ENCODE data around the gene AATF. TPM values are rescaled to one million over a fixed set of nuclear protein-coding genes. Genes with fewer than 3 reads are reported as not detected.

The AATF gene
- total and polyA plus RNA-seq, 9 of the 15 experiments (the other 6 are each of a cell fraction or from before 2014, with no cell fraction given) = 34.5 to 133 (median 90.1) TPM

- intact Hi-C loops (cut with micrococcal nuclease) = no loop called here
Observed at GRCh38 chr17:36940313-36941264, 8.2 kb upstream of the AATF start.

More at GRCh38 chr17:36940313-36941264, 8.2 kb upstream of the AATF start:
- Histone ChIP-seq H3K4me2 (ENCODE audit: insufficient read depth, low read length) (no peak overlapping the region), H3K9me1 (ENCODE audit: control insufficient read depth, insufficient read depth, low read length) (peaks cover 3% of the 10 kb centered on the region), H3K27me3 (ENCODE audit: control insufficient read depth in 2 of 2, insufficient read depth in 2 of 2, low read length in 2 of 2) (peaks cover 48 to 62% of the 10 kb centered on the region in 2 experiments; a peak in 4 of 5 replicates), H4K20me1 (replicated peaks; ENCODE audit: control insufficient read depth, insufficient read depth, low read length) (peaks cover 23% of the 10 kb centered on the region; the same call in 1 of the 2 replicates), H3K79me2 (ENCODE audit: control insufficient read depth, insufficient read depth, low read length) (no peaks in the 10 kb centered on the region), H3K4me3 (no peak overlapping the region), H3K27ac (ENCODE audit: extremely low read depth, low read depth, low read length) (no peak overlapping the region), H3K36me3 (ENCODE audit: control insufficient read depth, insufficient read depth, low read length) (no peaks in the 10 kb centered on the region), H3K9me3 (replicated peaks; ENCODE audit: control insufficient read depth, insufficient read depth, low read depth, low read length) (no peaks in the 10 kb centered on the region), H3K4me1 (replicated peaks in 1 of 2; ENCODE audit: control insufficient read depth in 2 of 2, insufficient read depth in 2 of 2, low read length in 2 of 2) (peaks cover 0 to 38% of the 10 kb centered on the region in 2 experiments; a peak in 3 of 5 replicates), H3K9ac (ENCODE audit: insufficient read depth in 1 of 2, low read depth in 2 of 2, low read length in 2 of 2) (no peak overlapping the region), H2AFZ (ENCODE audit: low read depth, low read length) (no peak overlapping the region)
- DNase-seq (ENCODE audit: extremely low read depth in 1 of 4, low spot score in 3 of 4) (no peak), ATAC-seq (no peak), FAIRE-seq (no peak)
- no peak for TF ChIP-seq TRIM28 (IDR thresholded peaks at IDR 0.05)
- TF ChIP-seq PHF8 (IDR thresholded peaks at IDR 0.05; ENCODE audit: borderline replicate concordance, low read length) = no peak
- TF ChIP-seq DACH1 (IDR thresholded peaks at IDR 0.05; ENCODE audit: partially characterized antibody) = no peak
- TF ChIP-seq RAD51 (IDR thresholded peaks at IDR 0.05; ENCODE audit: borderline replicate concordance, low read depth) = no peak
- TF ChIP-seq ZBTB33 (CRISPR knock-in tag; IDR thresholded peaks at IDR 0.05) = 0 out of 2 replicates have a peak, but pooled peaks have one; percentile 35
- ChIA-PET CTCF (ENCODE audit: low intra/inter-chr PET ratio) (no interaction called here), POLR2A (interaction anchor here (0.6 kb wide), 1 partner anchor 107 kb away, joined by 3 read pairs; no protein-coding TSS in a partner anchor)
- WGBS (ENCODE audit: insufficient coverage, low coverage, missing lambda C conversion rate) = 44% methylated on average over 36 of the region's 52 CpGs
- in situ Hi-C loops (cut with MboI) = no loop called here
- no TSS peak for BruUV-seq (replicated peaks)
